ENCODE data around the gene TUBB. TPM values are rescaled to one million over a fixed set of nuclear protein-coding genes. Genes with fewer than 3 reads are reported as not detected.
A peak's percentile ranks its signal among the peaks of the same experiment; 100 is the strongest.

The TUBB gene
- total and polyA plus RNA-seq, 9 of the 15 experiments (the other 6 are each of a cell fraction or from before 2014, with no cell fraction given), result 971 to 2,870 (median 1,478) TPM

DNA sequence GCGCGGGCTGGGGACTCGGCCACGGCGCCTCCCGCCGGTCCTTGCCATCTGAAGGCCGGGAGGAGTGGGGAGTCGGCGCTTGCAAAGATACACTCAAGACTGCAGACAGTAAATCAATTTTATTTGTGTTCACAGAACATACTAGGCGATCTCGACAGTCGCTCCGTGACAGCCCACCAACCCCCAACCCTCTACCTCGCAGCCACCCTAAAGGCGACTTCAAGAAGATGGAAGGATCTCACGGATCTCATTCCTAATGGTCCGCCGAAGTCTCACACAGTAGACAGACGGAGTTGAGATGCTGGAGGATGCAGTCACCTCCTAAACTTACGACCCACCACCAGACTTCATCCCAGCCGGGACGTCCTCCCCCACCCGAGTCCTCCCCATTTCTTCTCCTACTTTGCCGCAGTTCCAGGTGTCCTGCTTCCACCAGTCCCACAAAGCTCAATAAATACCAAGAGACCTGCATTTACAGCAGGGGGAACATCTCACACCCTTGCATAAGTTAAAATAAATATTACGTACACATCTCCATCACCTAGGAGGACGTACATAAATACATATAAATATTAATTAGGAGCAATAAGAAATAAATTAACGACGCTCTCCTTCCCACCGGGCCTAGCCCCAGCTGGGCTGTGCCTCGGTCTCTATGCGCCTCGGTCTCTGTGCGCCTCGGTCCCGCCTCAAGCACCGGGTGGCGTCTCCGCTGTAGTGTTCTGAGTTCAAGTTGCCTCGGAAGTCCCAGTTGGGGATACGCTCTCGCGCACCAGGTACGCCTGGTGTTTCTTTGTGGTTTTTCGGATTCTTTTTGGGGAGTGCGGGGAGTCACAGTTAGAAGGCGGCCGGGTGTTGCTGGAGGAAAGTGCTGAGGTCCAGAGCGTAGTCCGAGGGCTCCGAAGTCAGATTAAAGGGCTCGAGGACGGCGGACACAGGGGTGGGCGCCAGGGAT, 23.2 kb downstream of the TUBB start (continued):
- TF ChIP-seq, protein P1, sequence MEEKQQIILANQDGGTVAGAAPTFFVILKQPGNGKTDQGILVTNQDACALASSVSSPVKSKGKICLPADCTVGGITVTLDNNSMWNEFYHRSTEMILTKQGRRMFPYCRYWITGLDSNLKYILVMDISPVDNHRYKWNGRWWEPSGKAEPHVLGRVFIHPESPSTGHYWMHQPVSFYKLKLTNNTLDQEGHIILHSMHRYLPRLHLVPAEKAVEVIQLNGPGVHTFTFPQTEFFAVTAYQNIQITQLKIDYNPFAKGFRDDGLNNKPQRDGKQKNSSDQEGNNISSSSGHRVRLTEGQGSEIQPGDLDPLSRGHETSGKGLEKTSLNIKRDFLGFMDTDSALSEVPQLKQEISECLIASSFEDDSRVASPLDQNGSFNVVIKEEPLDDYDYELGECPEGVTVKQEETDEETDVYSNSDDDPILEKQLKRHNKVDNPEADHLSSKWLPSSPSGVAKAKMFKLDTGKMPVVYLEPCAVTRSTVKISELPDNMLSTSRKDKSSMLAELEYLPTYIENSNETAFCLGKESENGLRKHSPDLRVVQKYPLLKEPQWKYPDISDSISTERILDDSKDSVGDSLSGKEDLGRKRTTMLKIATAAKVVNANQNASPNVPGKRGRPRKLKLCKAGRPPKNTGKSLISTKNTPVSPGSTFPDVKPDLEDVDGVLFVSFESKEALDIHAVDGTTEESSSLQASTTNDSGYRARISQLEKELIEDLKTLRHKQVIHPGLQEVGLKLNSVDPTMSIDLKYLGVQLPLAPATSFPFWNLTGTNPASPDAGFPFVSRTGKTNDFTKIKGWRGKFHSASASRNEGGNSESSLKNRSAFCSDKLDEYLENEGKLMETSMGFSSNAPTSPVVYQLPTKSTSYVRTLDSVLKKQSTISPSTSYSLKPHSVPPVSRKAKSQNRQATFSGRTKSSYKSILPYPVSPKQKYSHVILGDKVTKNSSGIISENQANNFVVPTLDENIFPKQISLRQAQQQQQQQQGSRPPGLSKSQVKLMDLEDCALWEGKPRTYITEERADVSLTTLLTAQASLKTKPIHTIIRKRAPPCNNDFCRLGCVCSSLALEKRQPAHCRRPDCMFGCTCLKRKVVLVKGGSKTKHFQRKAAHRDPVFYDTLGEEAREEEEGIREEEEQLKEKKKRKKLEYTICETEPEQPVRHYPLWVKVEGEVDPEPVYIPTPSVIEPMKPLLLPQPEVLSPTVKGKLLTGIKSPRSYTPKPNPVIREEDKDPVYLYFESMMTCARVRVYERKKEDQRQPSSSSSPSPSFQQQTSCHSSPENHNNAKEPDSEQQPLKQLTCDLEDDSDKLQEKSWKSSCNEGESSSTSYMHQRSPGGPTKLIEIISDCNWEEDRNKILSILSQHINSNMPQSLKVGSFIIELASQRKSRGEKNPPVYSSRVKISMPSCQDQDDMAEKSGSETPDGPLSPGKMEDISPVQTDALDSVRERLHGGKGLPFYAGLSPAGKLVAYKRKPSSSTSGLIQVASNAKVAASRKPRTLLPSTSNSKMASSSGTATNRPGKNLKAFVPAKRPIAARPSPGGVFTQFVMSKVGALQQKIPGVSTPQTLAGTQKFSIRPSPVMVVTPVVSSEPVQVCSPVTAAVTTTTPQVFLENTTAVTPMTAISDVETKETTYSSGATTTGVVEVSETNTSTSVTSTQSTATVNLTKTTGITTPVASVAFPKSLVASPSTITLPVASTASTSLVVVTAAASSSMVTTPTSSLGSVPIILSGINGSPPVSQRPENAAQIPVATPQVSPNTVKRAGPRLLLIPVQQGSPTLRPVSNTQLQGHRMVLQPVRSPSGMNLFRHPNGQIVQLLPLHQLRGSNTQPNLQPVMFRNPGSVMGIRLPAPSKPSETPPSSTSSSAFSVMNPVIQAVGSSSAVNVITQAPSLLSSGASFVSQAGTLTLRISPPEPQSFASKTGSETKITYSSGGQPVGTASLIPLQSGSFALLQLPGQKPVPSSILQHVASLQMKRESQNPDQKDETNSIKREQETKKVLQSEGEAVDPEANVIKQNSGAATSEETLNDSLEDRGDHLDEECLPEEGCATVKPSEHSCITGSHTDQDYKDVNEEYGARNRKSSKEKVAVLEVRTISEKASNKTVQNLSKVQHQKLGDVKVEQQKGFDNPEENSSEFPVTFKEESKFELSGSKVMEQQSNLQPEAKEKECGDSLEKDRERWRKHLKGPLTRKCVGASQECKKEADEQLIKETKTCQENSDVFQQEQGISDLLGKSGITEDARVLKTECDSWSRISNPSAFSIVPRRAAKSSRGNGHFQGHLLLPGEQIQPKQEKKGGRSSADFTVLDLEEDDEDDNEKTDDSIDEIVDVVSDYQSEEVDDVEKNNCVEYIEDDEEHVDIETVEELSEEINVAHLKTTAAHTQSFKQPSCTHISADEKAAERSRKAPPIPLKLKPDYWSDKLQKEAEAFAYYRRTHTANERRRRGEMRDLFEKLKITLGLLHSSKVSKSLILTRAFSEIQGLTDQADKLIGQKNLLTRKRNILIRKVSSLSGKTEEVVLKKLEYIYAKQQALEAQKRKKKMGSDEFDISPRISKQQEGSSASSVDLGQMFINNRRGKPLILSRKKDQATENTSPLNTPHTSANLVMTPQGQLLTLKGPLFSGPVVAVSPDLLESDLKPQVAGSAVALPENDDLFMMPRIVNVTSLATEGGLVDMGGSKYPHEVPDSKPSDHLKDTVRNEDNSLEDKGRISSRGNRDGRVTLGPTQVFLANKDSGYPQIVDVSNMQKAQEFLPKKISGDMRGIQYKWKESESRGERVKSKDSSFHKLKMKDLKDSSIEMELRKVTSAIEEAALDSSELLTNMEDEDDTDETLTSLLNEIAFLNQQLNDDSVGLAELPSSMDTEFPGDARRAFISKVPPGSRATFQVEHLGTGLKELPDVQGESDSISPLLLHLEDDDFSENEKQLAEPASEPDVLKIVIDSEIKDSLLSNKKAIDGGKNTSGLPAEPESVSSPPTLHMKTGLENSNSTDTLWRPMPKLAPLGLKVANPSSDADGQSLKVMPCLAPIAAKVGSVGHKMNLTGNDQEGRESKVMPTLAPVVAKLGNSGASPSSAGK (IDR thresholded peaks at IDR 0.05), result no peak
- peak; percentile 88 for TF ChIP-seq OTX1 (CRISPR knock-in tag; IDR thresholded peaks at IDR 0.05)
- TF ChIP-seq YY1 (IDR thresholded peaks at IDR 0.05; ENCODE audit: borderline replicate concordance in 1 of 3, control insufficient read depth in 1 of 3, extremely low read depth in 1 of 3, insufficient read depth in 3 of 3, insufficient read length in 1 of 3, insufficient replicate concordance in 2 of 3, low read depth in 1 of 3, low read length in 2 of 3), result peak in 1 of 3 experiments; percentile 2
- 0 out of 2 replicates have a peak, but pooled peaks have one; percentile 71 for TF ChIP-seq NR1H2 (CRISPR knock-in tag; IDR thresholded peaks at IDR 0.05)
- 0 out of 4 replicates have a peak, but pooled peaks of 1 of the 2 experiments have one; percentile 18 for TF ChIP-seq ARNT (IDR thresholded peaks at IDR 0.05)
- TF ChIP-seq TAF7 (tag; IDR thresholded peaks at IDR 0.05), result peak; percentile 51
- TF ChIP-seq CEBPG (CRISPR knock-in tag; IDR thresholded peaks at IDR 0.05), result no peak
- TF ChIP-seq CEBPG (tag; conservative IDR thresholded peaks at IDR 0.05 in 1 of 2, IDR thresholded peaks at IDR 0.05 in 1 of 2), result peak in 1 of 2 experiments; percentile 51; a peak in 1 of 4 replicates
- no peak for TF ChIP-seq SRSF1 (IDR thresholded peaks at IDR 0.05; ENCODE audit: low read depth, low read length)
- no peak for TF ChIP-seq NR2C2 (CRISPR knock-in tag; IDR thresholded peaks at IDR 0.05)
- TF ChIP-seq NR2C2 (tag; IDR thresholded peaks at IDR 0.05), result peak; percentile 23; the same call in 1 of the 2 replicates
- TF ChIP-seq FOXP1 (CRISPR knock-in tag; IDR thresholded peaks at IDR 0.05), result peak; percentile 60; the same call in 1 of the 2 replicates
- TF ChIP-seq CBX3 (IDR thresholded peaks at IDR 0.05; ENCODE audit: borderline replicate concordance in 1 of 2, low read length in 2 of 2), result 0 out of 3 replicates have a peak, but pooled peaks of 1 of the 2 experiments have one; percentile 7
- no peak for TF ChIP-seq BRD9 (IDR thresholded peaks at IDR 0.05; ENCODE audit: low read depth, partially characterized antibody)

All from K562 (cell line).